HG02588 (cell line): ENCODE data around the gene PLEKHO2.

ENCODE experiments used
- ATAC-seq: cut with Tn5 transposase; IDR thresholded peaks from one replicate; pipeline ENCODE4 v1.9.1; 2021; ENCODE audit warnings: mild to moderate bottlenecking, moderate library complexity; ENCODE audit not compliant: unreplicated experiment

PLEKHO2 gene

DNA sequence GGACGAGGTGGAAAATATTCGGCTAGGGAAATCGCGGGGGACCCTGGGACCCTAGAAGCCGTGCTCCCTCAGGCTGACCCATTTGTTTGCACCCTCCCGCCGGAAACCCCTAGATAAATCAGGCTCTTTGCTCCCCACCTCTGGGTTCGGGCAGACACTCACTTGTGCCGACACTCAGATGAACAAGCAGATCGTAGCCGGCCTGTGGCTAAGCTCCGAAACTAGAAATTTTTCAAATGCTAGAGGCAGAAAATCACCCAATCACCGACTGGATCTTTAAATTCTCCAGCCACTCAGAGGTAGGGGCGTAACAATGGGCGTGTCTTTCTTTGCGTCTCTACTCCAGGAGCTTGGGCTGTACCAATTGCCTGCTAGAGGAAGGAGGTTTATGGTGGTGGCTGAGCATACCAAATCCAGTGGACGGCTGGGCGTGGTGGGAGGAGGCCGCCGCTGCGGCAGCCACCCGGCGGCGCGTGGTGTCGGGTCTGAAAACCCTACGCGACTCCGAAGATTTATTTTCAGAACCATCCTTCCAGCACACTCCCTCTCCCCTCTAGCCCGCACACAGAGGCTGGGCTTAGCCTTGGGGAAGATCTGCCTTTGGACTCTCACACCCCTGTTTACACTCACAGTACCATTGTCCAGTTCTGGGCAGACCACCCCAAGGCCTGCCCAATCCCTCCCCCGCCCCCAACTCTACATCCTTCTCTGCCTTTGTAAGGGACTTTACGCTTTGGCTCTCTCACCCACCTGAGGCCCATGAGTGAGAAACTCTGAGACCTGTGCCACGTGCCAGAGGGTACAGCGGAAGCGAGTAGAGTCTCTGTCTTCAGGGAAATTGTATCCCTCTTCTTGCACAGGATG is 16.1 kb upstream of the PLEKHO2 start, which contains the start of gene PIF1:
Gene PIF1, minus strand, starts transcription at position 217 of the 864 bp plus-strand sequence. CDS start 1,312 bp downstream, outside the sequence.
- peak; percentile 84 for ATAC-seq

DNA sequence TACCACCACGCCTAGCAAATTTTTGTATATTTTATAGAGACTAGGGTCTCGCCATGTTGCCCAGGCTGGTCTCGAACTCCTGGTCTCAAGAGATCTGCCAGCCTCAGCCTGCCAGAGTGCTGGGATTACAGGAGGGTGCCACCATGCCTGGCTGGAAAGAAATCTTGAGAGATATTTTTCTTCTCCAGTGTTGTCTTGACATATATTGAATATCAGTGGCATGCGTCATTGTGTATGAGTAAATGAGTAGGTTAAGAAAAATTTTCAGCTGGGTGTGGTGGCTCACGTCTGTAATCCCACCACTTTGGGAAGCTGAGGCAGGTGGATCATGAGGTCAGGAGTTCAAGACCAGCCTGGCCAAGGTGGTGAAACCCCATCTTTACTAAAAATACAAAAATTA is 12.7 kb upstream of the PLEKHO2 start:
- ATAC-seq = no peak

DNA sequence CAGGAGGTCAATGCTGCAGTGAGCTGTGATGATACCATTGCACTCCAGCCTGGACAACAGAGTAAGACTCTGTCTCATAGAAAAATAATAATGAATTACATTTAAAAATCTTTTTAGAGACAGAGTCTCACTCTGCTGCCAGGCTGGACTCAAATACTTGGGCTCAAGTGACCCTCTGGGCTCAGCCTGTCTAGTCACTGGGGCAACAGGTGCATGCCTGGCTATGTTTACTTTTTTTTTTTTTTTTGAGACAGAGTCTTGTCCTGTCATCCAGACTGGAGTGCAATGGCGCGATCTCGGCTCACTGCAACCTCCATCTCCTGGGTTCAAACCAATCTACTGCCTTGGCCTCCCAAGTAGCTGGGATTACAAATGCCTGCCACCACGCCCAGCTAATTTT is 8.0 kb upstream of the PLEKHO2 start:
- no peak for ATAC-seq

- no peak for ATAC-seq
Measured at GRCh38 chr15:64836023-64836536, 5.6 kb upstream of the PLEKHO2 start.

DNA sequence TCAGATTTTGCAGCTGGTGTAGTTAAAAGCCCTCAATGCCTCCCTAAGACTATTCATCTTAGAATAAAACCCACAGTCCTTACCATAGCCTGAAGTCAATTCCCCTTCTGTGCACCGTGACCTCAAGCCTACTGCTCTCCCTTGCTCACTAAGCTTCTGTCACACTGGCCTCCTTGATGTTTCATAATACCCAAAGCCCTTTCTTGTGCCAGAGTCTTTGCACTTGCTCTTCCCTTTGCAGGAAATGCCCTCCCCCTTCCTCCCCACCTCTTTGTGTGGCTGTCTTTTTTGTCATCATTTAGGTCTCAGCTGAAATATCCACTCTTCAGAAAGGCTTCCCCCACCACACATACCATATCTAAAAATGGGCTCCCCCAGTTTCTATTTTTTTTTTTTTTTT is 4.2 kb upstream of the PLEKHO2 start:
- no peak for ATAC-seq

DNA sequence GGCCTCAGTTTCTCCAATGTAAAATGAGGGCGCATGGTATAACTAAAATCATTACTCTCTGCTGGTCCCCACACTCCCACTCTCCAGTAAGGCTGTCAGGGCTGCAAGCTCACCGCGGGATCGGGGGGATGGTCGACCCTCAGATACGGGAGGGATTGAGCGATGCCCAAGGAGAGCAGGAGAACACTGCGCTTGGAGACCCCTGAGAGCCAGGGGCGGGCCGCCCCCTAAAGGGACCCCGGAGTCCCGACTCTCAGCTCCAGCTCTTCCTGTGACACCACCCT is 713 bp upstream of the PLEKHO2 start:
- ATAC-seq = no peak

DNA sequence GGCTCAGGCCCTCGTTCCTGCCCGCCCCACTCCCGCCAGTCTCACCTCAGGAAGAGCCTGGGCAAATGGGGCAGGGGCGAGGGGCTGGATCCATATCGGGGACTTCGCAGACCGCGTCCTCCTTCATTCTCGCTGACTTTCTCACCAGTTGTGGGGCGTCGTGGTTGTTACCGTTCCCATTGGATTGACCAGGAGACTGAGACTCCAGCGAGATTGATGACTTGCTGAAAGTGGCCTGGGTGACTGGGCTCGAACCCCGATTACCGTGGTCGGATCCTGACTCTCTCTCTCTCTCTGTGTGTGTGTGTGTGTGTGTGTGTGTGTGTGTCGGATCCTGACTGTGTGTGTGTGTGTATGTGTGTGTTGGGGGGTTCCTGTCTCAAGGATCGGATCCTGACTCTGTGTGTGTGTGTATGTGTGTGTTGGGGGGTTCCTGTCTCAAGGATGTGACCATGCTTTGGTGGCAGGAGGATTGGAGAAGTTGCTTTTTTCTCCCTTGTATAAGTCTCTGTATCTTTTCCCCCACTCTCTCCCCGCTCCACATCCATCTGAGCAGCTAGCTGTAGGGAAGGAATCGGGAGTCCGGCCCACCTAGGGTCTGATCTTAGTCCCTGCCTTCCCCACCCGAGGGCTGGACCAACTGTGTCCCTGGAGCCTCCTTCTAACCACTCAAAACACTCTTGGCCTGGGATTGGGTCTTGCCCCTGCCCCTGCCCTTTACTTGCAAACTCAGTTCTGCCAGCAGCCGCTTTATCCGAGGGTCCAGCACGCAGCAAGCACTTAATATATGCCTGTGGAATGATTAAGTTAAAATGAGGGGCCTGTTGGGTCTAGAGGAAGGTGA is 603 bp downstream of the PLEKHO2 start:
- no peak for ATAC-seq

GRCh38 chr15:64842986-64843561 is 1.4 kb downstream of the PLEKHO2 start:
- no peak for ATAC-seq

GRCh38 chr15:64843991-64844390 is 2.3 kb downstream of the PLEKHO2 start:
- no peak for ATAC-seq

- no peak for ATAC-seq
Measured at GRCh38 chr15:64844576-64845145, 2.9 kb downstream of the PLEKHO2 start.

- no peak for ATAC-seq
Measured at GRCh38 chr15:64845183-64845611, 3.5 kb downstream of the PLEKHO2 start.

GRCh38 chr15:64845831-64846595 is 4.3 kb downstream of the PLEKHO2 start:
- no peak for ATAC-seq

- no peak for ATAC-seq
Measured at GRCh38 chr15:64847016-64847415, 5.3 kb downstream of the PLEKHO2 start.

GRCh38 chr15:64847448-64847847 is 5.7 kb downstream of the PLEKHO2 start:
- no peak for ATAC-seq

- ATAC-seq = no peak
Measured at GRCh38 chr15:64847876-64848716, 6.4 kb downstream of the PLEKHO2 start.

DNA sequence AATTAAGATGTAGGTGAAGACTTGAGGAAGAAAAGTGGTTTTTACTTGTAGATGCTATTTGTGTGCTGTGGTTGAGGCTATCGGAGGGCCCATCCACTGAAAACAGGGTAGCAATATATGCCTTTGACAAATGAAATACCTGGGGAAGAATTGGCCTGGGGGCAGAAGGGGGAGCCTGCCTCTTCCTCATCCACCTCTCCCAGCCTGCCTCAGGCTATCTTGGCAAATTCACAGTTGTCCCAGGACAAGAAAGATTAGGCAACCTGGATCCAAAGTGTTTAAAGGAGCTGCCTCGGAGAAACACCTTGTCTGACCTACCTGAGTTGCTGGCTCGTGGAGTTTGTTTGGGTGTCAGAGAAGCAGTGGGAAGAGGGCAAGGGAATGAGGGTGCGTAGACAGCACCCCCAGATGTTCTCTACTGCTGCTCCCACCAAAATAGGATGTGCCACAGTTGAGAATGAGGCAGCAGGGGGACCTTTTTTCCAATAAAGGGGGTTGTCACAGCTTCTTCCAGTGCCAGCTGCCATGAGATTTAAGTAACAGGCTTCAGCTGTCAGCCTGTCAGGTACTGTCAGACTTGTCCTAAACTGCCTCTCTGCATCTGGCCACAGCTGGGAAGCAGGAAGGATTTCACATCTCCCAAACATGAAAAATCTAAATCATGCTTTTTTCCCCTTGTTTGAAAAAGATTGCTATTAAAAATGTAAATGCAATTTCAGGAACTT is 9.2 kb downstream of the PLEKHO2 start:
- ATAC-seq = no peak

DNA sequence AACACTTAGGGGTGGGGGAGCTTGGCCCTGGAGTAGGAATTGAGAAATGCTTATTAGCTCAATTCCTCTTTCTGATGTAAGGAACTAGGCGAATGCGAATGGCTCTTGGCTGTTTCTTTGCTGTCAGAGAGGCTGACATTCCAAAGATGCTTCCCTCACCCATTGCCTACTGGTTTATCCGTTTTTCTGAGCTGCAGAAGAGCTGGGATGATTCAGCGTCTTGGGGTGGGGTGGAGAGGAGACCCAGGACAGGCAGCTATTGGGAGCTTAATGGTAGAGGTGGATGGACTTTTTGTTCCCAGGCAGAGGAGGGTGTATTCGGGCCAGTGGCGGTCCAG is 9.8 kb downstream of the PLEKHO2 start:
- no peak for ATAC-seq

GRCh38 chr15:64854041-64854440 is 12.3 kb downstream of the PLEKHO2 start:
- no peak for ATAC-seq

- no peak for ATAC-seq
Measured at GRCh38 chr15:64854526-64854925, 12.8 kb downstream of the PLEKHO2 start.
